Esophagus muscularis mucosa (tissue), 3 donors: Measurements from ENCODE around the gene GPC6.

ENCODE experiments used
- CTCF ChIP-seq, 3 experiments: fragments of 200-600 bp in 2 of 3; fragments of 450-650 bp in 1 of 3; sonication (generic) in 2 of 3; IDR thresholded peaks; one replicate each; pipeline ENCODE4 v1.5.1; 2017 to 2019; ENCODE audit warnings: antibody characterized with exemption in 3 of 3, mild to moderate bottlenecking in 2 of 3, moderate library complexity in 1 of 3
- POLR2A ChIP-seq: fragments of 450-650 bp; IDR thresholded peaks from one replicate; pipeline ENCODE4 v1.6.1; 2017; ENCODE audit warnings: antibody characterized with exemption, moderate library complexity, mild to moderate bottlenecking, low read depth

DNA sequence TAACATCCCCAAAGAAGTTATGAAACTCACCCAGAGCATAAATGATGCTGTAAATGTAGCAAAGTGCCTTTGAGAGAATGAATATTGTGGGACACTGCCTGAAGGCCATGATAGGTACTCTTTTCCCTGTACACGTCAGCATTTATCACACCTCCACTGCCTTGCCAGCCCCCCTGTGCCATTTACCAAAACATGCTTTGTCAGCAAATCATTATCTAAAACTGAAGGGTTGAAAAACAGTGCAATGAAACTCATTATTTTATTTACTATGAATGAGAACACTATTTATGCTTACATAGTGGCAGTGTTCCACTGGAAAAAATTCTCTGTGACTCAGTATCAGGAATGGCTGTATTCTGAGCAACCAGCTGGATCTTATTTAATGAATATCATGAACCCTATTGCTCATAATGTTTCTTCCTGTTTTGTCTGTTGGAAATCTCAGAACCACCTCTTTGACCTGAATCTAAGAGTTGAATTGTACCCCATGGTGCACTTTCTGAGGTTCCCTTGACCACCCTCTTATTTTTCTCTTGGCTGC lies 688.7 kb downstream of the GPC6 start:
- TF ChIP-seq POLR2A (no peak), CTCF (IDR thresholded peaks at IDR 0.05) (no peak)
